ENCODE results near the gene IFT43. TPM values are rescaled to one million over a fixed set of nuclear protein-coding genes. Genes with fewer than 3 reads are reported as not detected.

Gene IFT43
- total RNA-seq, 1 donor, result 9.2 TPM

DNA sequence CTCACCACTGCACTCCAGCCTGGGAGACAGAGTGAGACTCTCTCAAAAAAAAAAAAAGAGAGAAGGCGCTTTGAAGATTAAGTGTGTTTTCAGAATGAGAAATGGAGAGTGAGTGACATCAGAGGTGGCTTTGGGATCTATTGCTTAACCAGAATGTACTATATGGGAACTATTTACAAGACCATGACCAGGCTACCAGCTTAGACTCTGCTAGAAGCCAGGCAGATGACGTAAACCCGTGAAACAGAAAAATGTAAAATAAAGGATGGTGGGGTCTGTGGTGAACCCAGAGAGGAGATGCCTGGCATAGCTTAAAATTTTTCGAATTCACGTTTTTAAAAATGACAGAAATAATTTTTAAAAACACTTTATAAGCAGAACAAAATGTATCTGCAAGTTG, 82.0 kb downstream of the IFT43 start:
- no peak for DNase-seq (ENCODE audit: low read depth in 2 of 3, low spot score in 2 of 3)

DNA sequence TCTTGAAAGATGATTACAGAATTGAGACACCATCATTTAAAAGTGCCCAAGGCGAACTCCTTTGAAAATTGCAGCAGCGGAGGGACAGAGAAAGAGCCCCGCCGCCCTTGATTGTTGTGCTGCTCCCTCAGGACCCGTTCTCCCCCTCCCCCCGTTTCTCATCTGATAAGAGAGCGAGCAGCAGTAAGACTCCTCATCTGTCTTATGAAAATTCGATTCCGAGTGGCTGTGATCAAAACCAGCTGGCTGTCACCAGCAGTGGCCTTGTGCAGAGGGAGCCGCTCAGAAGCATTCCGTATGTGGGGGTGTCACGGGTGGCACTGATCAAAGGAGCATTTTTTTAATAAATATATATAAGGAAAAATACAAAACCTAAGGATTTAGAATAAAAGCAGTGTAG, 88.2 kb downstream of the IFT43 start:
- no peak for DNase-seq (ENCODE audit: low read depth in 2 of 3, low spot score in 2 of 3)

DNA sequence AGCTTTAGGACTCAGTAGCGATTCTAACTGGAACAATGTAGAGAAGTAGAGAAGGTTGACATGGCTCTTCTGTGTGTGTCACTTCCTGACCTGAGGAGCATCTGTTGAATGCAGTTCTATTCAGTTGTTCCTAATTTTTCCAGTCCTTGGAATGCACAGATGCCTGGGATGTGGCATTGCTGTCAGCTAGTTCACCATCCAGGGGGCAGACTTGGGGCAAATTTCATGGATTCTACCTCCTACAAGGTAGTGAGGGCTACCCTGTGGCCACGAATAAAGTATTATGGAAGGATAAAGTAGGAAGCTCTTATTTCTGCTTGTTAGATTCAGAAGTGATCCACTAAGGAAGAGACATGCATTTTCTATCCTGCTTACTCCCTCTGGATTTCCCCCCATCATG, 91.8 kb downstream of the IFT43 start:
- DNase-seq (ENCODE audit: low read depth in 2 of 3, low spot score in 2 of 3), result no peak

DNA sequence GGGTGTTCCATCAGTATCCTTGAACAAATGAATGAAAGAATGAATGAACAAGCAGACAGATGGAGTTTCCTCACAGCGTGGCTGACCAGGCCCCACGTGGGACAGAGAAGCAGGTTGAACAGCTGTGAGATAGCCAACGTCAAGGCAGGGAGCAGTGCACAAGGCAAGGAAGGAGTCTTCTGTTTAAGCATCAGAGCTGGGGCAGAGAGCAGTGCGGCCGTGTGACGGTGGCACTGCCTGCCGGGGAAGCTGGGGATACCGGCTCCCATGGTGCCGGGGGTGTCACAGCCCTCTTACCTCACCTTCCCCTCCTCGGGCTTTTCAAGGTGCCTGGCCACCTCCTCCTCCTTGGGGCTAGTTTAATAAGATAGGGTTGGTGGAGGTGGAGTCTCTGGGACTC, 92.9 kb downstream of the IFT43 start:
- no peak for DNase-seq (ENCODE audit: low read depth in 2 of 3, low spot score in 2 of 3)

DNA sequence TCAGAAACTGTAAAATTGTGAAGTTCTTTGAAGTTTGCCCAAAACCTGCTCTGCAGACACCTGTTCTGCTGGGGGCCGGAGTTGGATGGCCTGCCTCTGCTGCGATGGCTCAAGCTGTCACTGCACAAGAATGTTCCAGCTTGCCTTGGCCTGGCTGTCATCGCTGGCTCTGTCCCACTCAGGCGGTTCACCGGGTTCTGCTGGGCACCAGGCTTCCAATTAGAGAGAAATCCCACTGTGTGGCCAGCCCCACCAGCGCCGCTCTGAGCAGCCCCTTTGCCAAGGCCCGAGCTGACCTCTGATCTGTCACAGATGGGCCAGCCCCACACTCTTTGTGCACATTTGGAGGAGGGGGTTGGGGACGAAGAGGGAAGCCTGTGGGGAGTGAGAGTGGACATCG, 94.5 kb downstream of the IFT43 start:
- no peak for DNase-seq (ENCODE audit: low read depth in 2 of 3, low spot score in 2 of 3)

DNA sequence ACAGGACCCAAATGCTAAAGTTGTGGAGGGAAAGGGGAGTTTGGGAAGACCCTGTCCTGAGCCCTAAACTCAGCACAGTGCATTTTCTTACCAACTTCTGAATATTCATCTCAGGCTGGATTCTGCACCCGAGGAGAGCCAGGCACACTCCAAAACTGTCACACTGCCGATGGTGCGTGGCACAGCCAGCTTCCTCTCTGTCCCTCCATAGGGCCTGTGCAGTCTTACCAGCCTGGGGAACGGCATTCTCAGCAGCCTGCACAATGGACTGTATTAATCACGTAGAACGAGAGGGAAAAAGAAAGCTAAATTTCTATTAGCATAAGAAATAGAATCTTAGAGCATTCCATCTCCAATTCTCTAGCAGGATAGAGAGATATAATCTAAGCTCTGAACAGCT, 94.9 kb downstream of the IFT43 start:
- DNase-seq (ENCODE audit: low read depth in 2 of 3, low spot score in 2 of 3), result no peak

DNA sequence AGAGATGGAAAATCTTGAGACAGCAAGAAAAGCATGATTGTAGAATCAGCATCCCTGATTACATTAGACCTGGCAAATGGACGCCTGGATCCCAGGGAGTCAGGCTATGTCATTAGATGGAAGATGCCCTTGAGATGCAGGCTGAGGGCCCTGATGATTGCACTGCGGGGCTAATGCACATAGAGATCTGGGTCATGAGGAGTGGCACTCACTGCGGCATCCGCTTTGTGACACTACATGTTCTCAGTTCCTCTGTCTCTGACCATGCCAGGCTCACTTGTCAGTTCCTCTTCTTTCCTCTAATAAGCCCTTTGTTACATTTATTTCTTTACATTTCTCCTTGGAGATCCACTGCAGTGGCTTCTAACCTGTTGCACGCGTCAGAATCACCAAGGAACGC, 96.1 kb downstream of the IFT43 start:
- no peak for DNase-seq (ENCODE audit: low read depth in 2 of 3, low spot score in 2 of 3)

DNA sequence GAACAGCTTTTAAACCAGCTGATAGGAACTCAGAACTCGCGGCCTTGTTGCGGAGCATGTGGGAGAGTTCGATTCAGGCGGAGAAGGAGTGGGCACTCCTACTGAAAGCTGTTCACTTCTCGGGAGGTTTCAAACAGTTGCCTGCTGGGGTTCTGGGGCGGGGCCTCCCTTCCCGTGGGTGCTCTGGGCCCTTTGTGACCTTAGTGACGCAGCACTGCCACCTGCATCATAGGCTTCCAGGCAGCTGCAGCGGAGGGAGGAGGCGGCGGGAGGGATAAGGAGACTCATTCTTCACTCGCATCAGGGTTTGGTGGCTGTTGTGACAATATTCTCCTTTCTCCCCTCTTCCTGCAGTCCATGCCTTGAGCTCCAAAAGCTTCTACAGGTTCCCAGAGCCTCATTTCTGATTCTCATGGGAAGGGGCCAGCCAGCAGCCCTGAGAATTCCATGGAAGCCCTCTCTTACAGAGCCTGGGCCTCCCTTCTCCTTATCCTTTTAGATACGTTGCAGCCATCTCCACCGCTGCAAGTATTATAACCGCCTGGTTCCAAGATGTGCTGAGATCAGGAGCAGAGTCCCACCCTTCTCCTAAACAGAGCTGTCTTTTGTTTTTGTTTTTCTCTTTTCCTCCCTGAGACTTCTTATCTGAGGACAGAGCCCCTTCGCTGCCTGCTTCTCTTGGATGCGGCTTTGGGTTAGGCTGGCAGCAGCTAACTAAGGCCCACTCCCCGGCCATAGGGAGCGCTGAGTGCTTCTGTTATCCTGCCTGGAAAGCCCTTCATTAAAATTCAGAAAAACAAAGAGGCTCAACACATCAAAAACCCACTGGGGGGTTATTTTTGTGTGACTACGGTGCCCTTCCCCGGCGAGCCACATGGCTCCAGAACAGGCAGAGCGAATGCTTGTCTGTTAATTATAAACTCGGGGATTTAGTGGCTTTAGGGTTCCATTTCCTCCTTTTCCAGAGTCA, 98.5 kb downstream of the IFT43 start:
- DNase-seq (ENCODE audit: low read depth in 2 of 3, low spot score in 2 of 3), result no peak

DNA sequence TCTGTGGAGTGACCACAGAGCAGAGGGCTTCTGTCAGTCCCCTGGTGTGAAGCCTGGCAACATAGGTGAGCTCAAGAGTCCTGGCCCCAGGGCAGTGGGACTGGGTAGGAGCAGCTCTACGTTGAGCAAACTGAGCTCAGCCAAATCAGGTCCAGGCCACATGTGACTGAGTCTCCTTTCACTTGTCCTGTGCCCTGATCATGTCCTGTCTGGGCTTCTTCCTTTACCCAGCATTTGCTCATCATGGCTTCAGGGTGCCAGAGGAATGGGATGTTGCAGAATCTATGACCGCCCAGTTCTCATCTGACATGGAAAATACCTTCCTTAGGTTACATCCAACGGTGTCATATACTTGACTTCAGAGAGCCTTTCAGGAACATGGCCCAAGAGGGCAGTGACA, 99.8 kb downstream of the IFT43 start:
- DNase-seq (ENCODE audit: low read depth in 2 of 3, low spot score in 2 of 3), result no peak

DNA sequence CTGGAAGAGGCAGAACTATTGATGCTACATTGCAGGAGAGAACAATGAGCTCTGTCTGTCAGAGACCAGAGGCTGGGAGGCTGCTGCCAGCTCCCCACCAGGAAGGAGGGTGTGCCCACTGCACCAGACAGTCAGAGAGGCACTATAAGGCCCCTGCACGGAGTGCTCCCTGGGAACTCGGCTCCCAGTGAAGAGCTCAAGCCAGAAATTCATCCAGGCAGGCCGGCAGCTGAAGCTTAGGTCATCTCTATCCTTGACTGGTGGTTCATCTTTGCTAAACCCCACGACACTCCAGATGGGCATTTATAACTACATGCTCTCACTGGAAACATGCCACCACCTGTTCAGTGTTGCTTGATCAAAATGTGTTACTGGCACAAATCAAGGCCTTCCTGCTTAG, 101.1 kb downstream of the IFT43 start:
- no peak for DNase-seq (ENCODE audit: low read depth in 2 of 3, low spot score in 2 of 3)

DNA sequence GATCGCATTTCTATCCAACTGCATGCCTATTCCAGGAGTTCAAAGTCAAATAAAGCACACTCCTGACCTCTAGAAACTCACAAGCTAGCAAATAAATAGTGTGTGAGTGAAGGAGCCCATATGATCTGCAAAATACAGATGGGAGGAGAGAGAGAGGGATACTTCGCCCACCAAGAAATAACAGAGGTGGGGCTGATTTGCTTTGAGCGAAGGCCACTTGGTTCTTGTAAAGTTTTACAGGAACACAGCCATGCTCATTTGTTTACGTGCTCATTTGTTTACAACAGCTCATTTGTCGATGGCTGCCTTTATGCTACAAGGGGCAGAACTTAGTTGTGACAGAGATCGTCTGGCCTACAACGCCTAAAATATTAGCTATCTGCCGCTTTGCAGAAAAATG, 102.8 kb downstream of the IFT43 start:
- no peak for DNase-seq (ENCODE audit: low read depth in 2 of 3, low spot score in 2 of 3)

DNA sequence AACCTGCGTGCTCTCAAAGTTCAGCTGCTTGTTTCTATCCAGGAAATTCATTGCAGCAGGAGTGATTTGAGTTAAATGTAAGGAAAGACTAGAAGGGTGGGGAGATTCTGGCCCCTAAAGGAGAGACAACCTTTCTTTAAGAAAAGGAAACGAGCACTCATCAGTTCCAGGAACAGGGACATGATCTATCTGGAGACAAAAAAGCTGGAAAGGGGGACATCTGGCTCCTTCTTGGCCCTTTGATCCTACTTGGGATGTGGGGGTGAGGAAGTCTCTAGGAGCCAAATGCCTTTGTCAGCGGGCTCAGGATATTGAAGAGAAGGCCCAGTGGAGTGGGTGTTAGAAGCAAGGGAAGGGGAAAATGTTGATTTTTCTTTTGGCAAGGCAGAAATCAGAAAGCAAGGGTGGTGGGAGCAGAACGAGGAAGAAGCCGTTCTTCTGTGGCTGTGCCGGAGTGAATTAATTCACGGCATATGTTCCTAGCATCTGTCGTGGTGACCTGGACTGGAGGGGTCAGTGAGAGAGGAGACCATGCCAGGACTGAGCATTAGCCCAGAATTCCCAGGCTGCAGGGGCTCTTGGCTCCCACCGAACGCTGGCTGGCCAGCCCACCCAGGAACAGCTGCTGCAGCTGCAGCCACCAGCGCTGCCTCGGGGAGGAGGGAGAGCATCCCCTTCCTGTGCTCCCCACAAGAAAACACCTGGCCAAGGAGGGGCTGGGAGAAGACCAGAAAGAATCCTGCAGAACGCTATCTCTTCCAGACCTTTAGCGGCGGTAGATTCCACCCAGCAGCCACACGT, 103.4 kb downstream of the IFT43 start:
- DNase-seq (ENCODE audit: low read depth in 2 of 3, low spot score in 2 of 3), result no peak

DNA sequence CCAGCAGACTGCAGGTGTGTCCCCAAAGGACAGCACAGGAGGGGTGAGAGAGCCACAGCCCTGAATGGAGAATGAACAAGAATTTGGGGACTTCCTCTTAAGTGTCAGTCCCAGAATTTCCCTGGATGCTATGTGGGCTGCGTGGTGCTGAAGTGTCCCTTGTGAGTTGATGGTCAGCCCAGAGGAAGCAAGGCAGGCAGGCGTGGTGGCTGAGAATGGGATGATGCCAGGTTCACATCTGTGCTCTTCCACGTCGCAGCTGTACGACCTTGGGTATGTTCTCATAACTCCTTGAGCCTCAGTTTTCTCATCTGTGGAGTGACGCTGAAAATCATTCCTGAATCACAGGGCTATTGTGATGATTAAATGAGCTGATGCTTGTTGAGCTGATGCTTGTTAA, 104.0 kb downstream of the IFT43 start:
- no peak for DNase-seq (ENCODE audit: low read depth in 2 of 3, low spot score in 2 of 3)

DNA sequence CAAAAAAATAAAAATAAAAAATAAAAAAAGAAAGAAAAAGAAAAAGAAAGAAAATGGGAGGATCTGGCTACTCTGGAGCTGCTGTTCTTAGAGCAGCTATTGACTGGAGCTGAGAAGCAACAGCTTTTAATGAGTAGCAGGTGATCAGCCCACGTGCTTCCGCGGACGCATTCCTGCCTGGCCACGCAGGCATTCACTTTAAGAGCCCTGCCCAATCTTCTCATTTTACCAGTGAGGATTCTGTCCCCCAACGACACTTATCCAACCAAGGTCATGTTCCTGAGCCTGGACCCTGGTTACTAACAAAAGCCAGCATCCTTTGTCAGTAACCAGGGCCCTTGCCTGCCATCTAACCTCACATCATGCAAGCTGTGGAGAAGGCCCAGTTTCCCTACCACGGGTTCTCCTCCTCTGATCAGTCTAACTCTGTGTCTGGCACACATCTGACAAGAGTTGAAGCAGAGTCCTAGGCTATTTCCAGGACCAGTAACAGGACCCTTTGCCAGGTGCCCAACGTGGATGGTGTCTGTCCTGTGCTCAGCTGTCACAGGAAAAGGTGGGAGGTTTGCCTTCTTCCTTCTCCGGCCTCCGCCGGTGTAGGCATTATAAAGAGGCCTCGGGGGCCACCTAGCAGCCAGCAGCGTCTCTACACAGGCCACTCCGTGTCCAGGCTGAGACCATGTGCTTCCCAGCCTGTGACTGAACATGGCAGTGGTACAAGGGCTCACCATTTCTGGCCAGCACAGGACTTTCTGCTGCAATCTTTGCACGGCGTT, 105.2 kb downstream of the IFT43 start:
- peak in 1 of 3 donors; percentile 5 for DNase-seq (ENCODE audit: low read depth in 2 of 3, low spot score in 2 of 3)

DNA sequence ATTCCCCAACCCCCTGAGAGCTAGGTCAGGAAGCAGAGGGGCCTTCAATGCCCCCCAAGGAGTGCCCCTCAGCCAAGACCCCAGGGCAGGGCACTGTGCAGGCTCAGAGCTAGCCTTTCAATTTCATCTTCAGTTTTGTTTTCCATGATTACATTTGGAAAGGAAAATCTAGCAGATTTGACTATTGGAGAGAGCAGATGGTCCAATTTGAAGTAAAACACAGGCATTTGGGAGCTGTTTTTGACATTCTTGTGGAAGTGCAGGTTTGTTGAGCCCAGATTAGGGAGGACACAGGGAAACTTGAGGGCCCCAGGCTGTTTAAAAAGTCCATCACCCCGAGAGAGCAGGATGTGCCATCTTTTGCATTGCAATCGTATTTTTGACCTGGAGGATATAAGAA, 107.5 kb downstream of the IFT43 start:
- no peak for DNase-seq (ENCODE audit: low read depth in 2 of 3, low spot score in 2 of 3)

DNA sequence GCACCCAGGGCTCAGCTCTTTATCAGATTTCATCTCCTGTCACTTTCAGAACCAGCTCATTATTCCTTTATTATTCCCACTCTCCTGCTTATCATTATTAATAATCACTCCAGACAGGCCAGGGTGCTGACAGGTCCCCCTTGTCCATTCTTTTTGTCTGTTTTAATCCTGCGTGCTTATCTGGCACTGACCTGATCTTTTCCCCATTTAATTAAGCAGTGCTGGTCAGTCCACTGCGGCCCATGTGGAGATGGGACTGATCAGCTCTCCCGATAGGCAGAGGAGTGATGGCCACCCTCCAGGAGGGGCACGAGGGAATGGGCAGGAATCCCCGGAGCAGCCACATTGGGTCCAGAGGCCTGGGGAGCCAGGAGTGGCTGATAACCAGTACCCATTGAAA, 110.7 kb downstream of the IFT43 start:
- no peak for DNase-seq (ENCODE audit: low read depth in 2 of 3, low spot score in 2 of 3)

DNA sequence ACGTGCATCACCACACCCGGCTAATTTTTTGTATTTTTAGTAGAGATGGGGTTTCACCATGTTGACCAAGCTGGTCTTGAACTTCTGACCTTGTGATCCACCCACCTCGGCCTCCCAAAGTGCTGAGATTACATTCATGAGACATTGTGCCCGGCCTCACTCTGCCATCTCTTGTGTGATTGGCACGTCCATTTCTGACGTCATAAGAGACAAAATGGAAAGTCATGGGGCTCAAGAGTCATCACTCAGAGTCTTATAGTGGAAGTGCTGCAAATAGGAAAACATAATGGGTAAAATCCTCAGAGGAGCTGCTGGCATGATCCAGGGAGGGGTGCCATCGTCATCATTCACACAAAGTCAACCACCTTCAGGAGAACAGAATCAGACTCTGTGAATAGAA, 112.0 kb downstream of the IFT43 start:
- DNase-seq (ENCODE audit: low read depth in 2 of 3, low spot score in 2 of 3), result no peak

DNA sequence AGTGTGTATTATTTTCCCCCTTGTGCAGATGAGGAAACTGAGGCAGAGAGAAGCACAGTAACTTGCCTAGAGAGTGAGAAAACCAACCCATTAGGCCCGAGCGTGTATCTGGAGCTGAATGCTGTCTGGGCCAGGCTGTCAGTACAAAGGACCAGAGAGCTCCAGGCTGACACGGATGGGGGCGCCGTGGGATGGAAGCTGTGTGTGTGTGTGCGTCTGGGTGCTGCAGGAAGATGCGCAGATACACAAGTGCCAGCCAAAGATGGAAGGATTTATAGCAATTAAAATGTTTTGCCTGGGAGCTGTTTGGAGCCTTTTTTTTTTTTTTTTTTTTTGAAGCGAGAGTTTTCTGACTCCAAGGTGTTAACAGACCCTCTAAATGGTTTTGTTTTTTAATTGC, 112.5 kb downstream of the IFT43 start:
- no peak for DNase-seq (ENCODE audit: low read depth in 2 of 3, low spot score in 2 of 3)

DNA sequence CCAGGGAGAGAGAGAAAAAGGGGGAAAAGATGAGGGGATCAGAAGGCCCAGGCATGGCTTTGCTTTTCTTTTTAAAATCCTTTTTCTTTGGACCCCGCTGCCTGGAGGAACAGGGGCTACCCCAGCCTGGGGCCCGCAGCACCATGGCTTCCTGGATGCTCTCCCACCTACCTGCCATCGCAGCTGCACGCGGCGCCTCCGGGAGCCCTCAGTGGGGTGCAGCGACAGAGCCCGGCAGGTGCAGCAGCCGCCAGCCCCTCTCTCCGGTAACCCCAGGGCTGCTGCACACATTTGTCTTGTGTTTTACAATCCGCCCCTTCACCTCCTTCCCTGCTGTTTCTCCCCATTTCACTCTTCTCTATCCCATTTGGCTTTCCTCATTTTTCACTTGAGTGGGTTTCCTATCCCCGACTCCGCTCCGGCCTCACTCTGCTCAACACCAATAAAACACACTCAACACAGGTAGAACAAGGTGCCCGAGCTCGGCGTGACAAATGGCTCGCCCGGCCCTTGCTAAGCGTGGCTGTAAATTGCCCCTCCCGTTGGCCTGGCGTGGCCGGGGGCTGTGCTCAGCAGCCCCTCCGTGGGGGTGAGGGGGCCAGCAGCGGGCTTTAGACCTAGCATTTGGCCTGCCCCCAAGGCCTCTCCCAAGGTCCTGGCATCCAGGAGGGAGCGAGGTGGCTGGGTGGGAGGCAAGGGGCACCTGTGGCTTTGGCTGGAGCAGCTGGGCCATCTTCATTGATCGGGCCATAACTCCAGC, 113.5 kb downstream of the IFT43 start:
- no peak for DNase-seq (ENCODE audit: low read depth in 2 of 3, low spot score in 2 of 3)

DNA sequence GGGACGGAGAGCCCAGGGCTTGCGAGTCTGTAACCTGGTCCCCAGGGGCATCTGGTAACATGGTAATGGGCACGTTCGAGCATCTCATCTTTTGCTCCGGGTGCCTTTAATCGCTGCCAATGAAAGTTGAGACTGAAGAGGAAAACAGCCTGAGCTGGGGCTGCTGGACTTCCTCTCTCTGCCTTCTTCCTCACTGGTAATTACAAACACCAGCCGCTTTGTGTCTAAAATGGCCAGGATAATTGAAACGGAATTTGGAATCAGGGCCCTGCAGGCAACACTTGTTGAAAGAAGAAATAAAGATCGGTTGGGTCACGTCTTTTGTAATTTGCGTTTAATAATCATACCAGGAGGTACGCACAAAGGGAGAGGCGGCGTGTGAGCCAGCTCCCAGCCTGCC, 114.7 kb downstream of the IFT43 start:
- no peak for DNase-seq (ENCODE audit: low read depth in 2 of 3, low spot score in 2 of 3)

Measured in hematopoietic multipotent progenitor cell (in vitro differentiated cells).